Panc1 (cell line): ENCODE measurements around the gene MRPL9. TPM values are rescaled to one million over a fixed set of nuclear protein-coding genes. Genes with fewer than 3 reads are reported as not detected.

Experiments used
- ATAC-seq: fragments of 200-7000 bp; cut with Tn5 transposase; 2 replicates; pipeline ENCODE4 v1.9.1; 2020; ENCODE audit warnings: mild to moderate bottlenecking, moderate library complexity
- BruUV-seq: library from RNA; stranded (reverse); fragments of 400-500 nt; replicated peaks from 2 replicates; lab custom pipeline; 2021; lab: Mats Ljungman, UMichigan
- CTCF ChIA-PET: fragments of 300-600 bp; sonication (Branson Sonifier 250); formaldehyde crosslinking; loops from one replicate; lab custom pipeline; 2022; ENCODE audit warnings: antibody characterized with exemption; lab: Charles Lee
- POLR2A ChIA-PET: fragments of 300-600 bp; sonication (Branson Sonifier 250); formaldehyde crosslinking; loops from one replicate; lab custom pipeline; 2022; ENCODE audit warnings: antibody characterized with exemption; lab: Charles Lee
- DNase-seq: peaks from one replicate; pipeline ENCODE4 v3.0.0-alpha.2; 2010; ENCODE audit warnings: low read depth, low spot score
- H3K27ac ChIP-seq: 2 replicates; pipeline ENCODE4 v1.5.1; 2011; ENCODE audit warnings: mild to moderate bottlenecking, low read length, inconsistent platforms
- H3K27me3 ChIP-seq: fragments of 200-500 bp; sonication (Bioruptor generic); 2 replicates; pipeline ENCODE4 v1.6.0; 2014; ENCODE audit warnings: low read length, inconsistent platforms; ENCODE audit not compliant: control insufficient read depth, insufficient read depth
- H3K36me3 ChIP-seq: fragments of 200-500 bp; sonication (Bioruptor generic); 2 replicates; pipeline ENCODE4 v1.5.1; 2014; ENCODE audit warnings: inconsistent platforms, mild to moderate bottlenecking, low read length, moderate library complexity; ENCODE audit not compliant: control insufficient read depth, insufficient read depth
- H3K4me1 ChIP-seq: 2 replicates; pipeline ENCODE4 v1.5.1; 2011; ENCODE audit warnings: inconsistent platforms, mild to moderate bottlenecking, low read length, moderate library complexity; ENCODE audit not compliant: control insufficient read depth, insufficient read depth
- H3K4me3 ChIP-seq, 2 experiments: 2 replicates each; pipeline ENCODE4 v1.5.1; 2011 to 2012; ENCODE audit warnings: low read depth in 2 of 2, low read length in 2 of 2, mild to moderate bottlenecking in 2 of 2, inconsistent platforms in 1 of 2, moderate library complexity in 1 of 2
- H3K9me3 ChIP-seq: fragments of 200-500 bp; sonication (Bioruptor generic); 2 replicates; pipeline ENCODE4 v1.5.1; 2014; ENCODE audit warnings: low read depth, mild to moderate bottlenecking, inconsistent platforms, low read length, moderate library complexity; ENCODE audit not compliant: control insufficient read depth, insufficient read depth
- POLR2AphosphoS5 ChIP-seq: IDR thresholded peaks from 2 replicates; pipeline ENCODE4 v1.6.1; 2012; ENCODE audit warnings: mild to moderate bottlenecking, low read depth, low read length, moderate library complexity
- REST ChIP-seq, 2 experiments: IDR thresholded peaks; 2 replicates each; pipeline ENCODE4 v1.6.1; 2011 to 2012; ENCODE audit warnings: low read depth in 2 of 2, control low read depth in 1 of 2, low read length in 1 of 2, mild to moderate bottlenecking in 1 of 2, moderate library complexity in 1 of 2; ENCODE audit not compliant: insufficient read depth in 1 of 2
- SIN3A ChIP-seq: IDR thresholded peaks from 2 replicates; pipeline ENCODE4 v1.6.1; 2012; ENCODE audit warnings: low read depth, mild to moderate bottlenecking, low read length, moderate library complexity, borderline replicate concordance; ENCODE audit not compliant: insufficient read depth
- TCF7L2 ChIP-seq: IDR thresholded peaks from 2 replicates; pipeline ENCODE4 v1.6.1; 2011; ENCODE audit warnings: mild to moderate bottlenecking, low read depth, low read length, inconsistent platforms
- in situ Hi-C: cut with HindIII; loops from 2 replicates; pipeline ENCODE4 v1.10.0; 2016; ENCODE audit warnings: low sequenced_read_pairs, low pct_unique_long_range_greater_than_20kb
- intact Hi-C: fragments of 100-400 bp; cut with micrococcal nuclease; formaldehyde crosslinking; loops from one replicate; pipeline ENCODE4 v1.10.0; 2022; ENCODE audit not compliant: unreplicated experiment
- total RNA-seq: library from RNA; stranded (reverse); gene quantifications from one replicate; pipeline ENCODE4 v1.2.1, GENCODE V29; 2021; ENCODE audit not compliant: unreplicated experiment
- TF ChIP-seq, protein P1 (sequence below): fragments of 450-650 bp; IDR thresholded peaks from 2 replicates; pipeline ENCODE4 v1.5.1; 2017; ENCODE audit warnings: mild to moderate bottlenecking

The MRPL9 gene
- total RNA-seq, 1 experiment from 2014 or later, result 98.3 TPM

- Histone ChIP-seq H3K9me3 (no peaks in the 10 kb centered on the region), H3K27me3 (no peaks in the 10 kb centered on the region), H3K4me3 (no peak overlapping the region), H3K36me3 (no peaks in the 10 kb centered on the region), H3K4me1 (no peaks in the 10 kb centered on the region), H3K27ac (no peak overlapping the region)
- ChIA-PET POLR2A (no interaction called here), CTCF (no interaction called here)
- BruUV-seq, result no TSS peak
- no peak for DNase-seq
- ATAC-seq, result no peak
- intact Hi-C loops, result no loop called here
- in situ Hi-C loops, result no loop called here
- TF ChIP-seq SIN3A (no peak), POLR2AphosphoS5 (no peak), TCF7L2 (no peak), REST (IDR thresholded peaks at IDR 0.05; ENCODE audit: insufficient read depth in 1 of 2, low read depth in 2 of 2, low read length in 1 of 2) (no peak)
- TF ChIP-seq, protein P1, sequence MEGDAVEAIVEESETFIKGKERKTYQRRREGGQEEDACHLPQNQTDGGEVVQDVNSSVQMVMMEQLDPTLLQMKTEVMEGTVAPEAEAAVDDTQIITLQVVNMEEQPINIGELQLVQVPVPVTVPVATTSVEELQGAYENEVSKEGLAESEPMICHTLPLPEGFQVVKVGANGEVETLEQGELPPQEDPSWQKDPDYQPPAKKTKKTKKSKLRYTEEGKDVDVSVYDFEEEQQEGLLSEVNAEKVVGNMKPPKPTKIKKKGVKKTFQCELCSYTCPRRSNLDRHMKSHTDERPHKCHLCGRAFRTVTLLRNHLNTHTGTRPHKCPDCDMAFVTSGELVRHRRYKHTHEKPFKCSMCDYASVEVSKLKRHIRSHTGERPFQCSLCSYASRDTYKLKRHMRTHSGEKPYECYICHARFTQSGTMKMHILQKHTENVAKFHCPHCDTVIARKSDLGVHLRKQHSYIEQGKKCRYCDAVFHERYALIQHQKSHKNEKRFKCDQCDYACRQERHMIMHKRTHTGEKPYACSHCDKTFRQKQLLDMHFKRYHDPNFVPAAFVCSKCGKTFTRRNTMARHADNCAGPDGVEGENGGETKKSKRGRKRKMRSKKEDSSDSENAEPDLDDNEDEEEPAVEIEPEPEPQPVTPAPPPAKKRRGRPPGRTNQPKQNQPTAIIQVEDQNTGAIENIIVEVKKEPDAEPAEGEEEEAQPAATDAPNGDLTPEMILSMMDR, result no peak
Measured at GRCh38 chr1:151775894-151776664, 12.8 kb upstream of the MRPL9 start.

- TF ChIP-seq POLR2AphosphoS5 (no peak), TCF7L2 (no peak), SIN3A (no peak), REST (IDR thresholded peaks at IDR 0.05; ENCODE audit: insufficient read depth in 1 of 2, low read depth in 2 of 2, low read length in 1 of 2) (no peak)
- TF ChIP-seq, protein P1, result no peak
- POLR2A ChIA-PET, result no interaction called here
- Histone ChIP-seq H3K9me3 (no peaks in the 10 kb centered on the region), H3K4me1 (no peaks in the 10 kb centered on the region), H3K27ac (no peak overlapping the region), H3K27me3 (no peaks in the 10 kb centered on the region), H3K4me3 (no peak overlapping the region), H3K36me3 (no peaks in the 10 kb centered on the region)
- CTCF ChIA-PET, result no interaction called here
- ATAC-seq (no peak), DNase-seq (no peak)
- in situ Hi-C loops (no loop called here), intact Hi-C loops (no loop called here)
- no TSS peak for BruUV-seq
Measured at GRCh38 chr1:151774256-151774922, 11.1 kb upstream of the MRPL9 start.
